GM10248 (cell line): ENCODE results near the gene GPHA2.
A peak's percentile ranks its signal among the peaks of the same experiment; 100 is the strongest.

Experiments
- CTCF ChIA-PET: fragments of 300-600 bp; sonication (Branson Sonifier 250); formaldehyde crosslinking; extraction: SDS; loops from one replicate; lab custom pipeline; 2021; ENCODE audit warnings: antibody characterized with exemption; lab: Yijun Ruan, JAX
- POLR2A ChIA-PET: fragments of 350-650 bp; sonication (Branson Sonifier 250); formaldehyde crosslinking; extraction: SDS; loops from one replicate; lab custom pipeline; 2020; ENCODE audit warnings: antibody characterized with exemption; lab: Yijun Ruan, JAX
- DNase-seq: peaks from one replicate; pipeline ENCODE4 v3.0.0; 2012; ENCODE audit errors: extremely low spot score
- CTCF ChIP-seq: IDR thresholded peaks from 2 replicates; pipeline ENCODE4 v1.5.1; 2012; ENCODE audit warnings: mild to moderate bottlenecking, low read depth; ENCODE audit errors: extremely low read depth, missing control alignments, control extremely low read depth

GPHA2 gene

GRCh38 chr11:64932324-64932723 lies 3.4 kb downstream of the GPHA2 start:
- no peak for DNase-seq
- no peak for TF ChIP-seq CTCF
- POLR2A ChIA-PET = no interaction called here
- CTCF ChIA-PET = interaction anchor here (1.2 kb wide), 1 partner anchor 12 kb away, joined by 4 read pairs; no protein-coding TSS in a partner anchor

DNA sequence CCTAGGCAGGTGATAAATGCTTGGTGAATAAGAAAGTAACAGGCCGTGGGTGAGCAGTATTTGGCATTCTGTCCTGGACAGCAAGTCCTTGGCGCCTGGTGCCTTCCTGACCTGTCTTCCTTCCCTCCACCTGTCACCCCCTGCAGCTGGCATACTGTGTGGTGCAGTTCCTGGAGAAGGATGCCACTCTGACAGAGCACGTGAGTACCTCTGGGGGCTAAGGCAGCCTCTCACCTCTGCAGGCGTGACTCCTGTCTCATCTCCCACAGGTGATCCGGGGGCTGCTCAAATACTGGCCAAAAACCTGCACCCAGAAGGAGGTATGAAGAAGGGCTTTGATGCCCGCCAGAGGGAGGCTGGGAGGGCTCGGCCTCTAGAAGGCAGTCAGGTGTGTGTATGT lies 4.4 kb downstream of the GPHA2 start:
- POLR2A ChIA-PET = interaction anchor here (0.6 kb wide), 1 partner anchor 239 kb away, joined by 3 read pairs; no protein-coding TSS in a partner anchor
- CTCF ChIA-PET = interaction anchor here (1.2 kb wide), 1 partner anchor 13 kb away, joined by 4 read pairs; no protein-coding TSS in a partner anchor
- no peak for TF ChIP-seq CTCF
- no peak for DNase-seq

GRCh38 chr11:64930340-64930739 lies 5.4 kb downstream of the GPHA2 start:
- POLR2A ChIA-PET = no interaction called here
- CTCF ChIA-PET = interaction anchor here (1.0 to 1.2 kb wide), 3 partner anchors 33 to 44 kb away, joined by 3 to 4 read pairs (median 3); no protein-coding TSS in a partner anchor
- TF ChIP-seq CTCF = no peak
- DNase-seq = peak; percentile 6

GRCh38 chr11:64929625-64930024 lies 6.1 kb downstream of the GPHA2 start:
- CTCF ChIA-PET = interaction anchor here (1.2 kb wide), 3 partner anchors 12 to 37 kb away, joined by 3 to 4 read pairs (median 3); no protein-coding TSS in a partner anchor
- TF ChIP-seq CTCF = no peak
- no peak for DNase-seq
- POLR2A ChIA-PET = no interaction called here

GRCh38 chr11:64928957-64929356 lies 6.7 kb downstream of the GPHA2 start:
- no peak for DNase-seq
- no peak for TF ChIP-seq CTCF
- ChIA-PET POLR2A (no interaction called here), CTCF (interaction anchor here (1.0 to 1.2 kb wide), 3 partner anchors 11 to 86 kb away, joined by 3 to 4 read pairs (median 4); no protein-coding TSS in a partner anchor)

DNA sequence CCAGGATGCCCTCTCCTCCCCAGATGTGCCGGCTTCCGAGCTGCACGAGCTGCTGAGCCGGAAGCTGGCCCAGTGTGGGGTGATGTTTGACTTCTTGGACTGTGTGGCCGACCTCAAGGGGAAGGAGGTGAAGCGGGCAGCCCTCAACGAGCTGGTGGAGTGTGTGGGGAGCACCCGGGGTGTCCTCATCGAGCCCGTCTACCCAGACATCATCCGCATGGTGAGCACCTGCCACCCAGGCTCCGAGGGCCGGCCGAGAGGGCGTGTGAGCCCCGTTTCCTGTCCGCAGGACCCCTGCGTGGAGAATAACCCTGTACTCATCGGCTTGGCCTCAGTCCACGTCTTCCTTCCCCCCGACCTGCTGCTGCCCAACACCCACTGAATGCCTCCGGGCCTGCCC lies 9.0 kb downstream of the GPHA2 start:
- CTCF ChIA-PET = interaction anchor here (0.7 to 1.4 kb wide), 4 partner anchors 8 to 88 kb away, joined by 3 to 4 read pairs (median 3); no protein-coding TSS in a partner anchor
- TF ChIP-seq CTCF = no peak
- no peak for DNase-seq
- POLR2A ChIA-PET = no interaction called here
